CD4-positive, alpha-beta T cell treated with Interleukin-12 subunit alpha and Interleukin-12 subunit beta, for 1 hour (primary cell): ENCODE data around the gene ACOD1.
"Not testable (repeated sequence)": the region's sequence is repeated elsewhere in the genome, so short reads cannot be mapped to it uniquely, and the experiment has no call there.

Experiments
- DNase-seq: peaks from one replicate; pipeline ENCODE4 v3.0.0-alpha.2; 2020

ACOD1 gene

GRCh38 chr13:76948149-76948548, at the start of gene ACOD1:
ACOD1 (plus strand) TSS chr13:76948511; CDS start chr13:76948559, 48 bp downstream.
- no peak for DNase-seq

GRCh38 chr13:76899066-76899465, 49.2 kb upstream of the ACOD1 start:
- DNase-seq = not testable (repeated sequence)

- DNase-seq = peak; percentile 78
Observed at GRCh38 chr13:76903544-76904162, 44.7 kb upstream of the ACOD1 start.

- DNase-seq = no peak
Observed at GRCh38 chr13:76904507-76904906, 43.8 kb upstream of the ACOD1 start.

- no peak for DNase-seq
Observed at GRCh38 chr13:76912476-76912875, 35.8 kb upstream of the ACOD1 start.

- no peak for DNase-seq
Observed at GRCh38 chr13:76913898-76914297, 34.4 kb upstream of the ACOD1 start.

- DNase-seq = no peak
Observed at GRCh38 chr13:76917095-76917494, 31.2 kb upstream of the ACOD1 start.

GRCh38 chr13:76917755-76918481, 30.4 kb upstream of the ACOD1 start:
- DNase-seq = not testable (repeated sequence)

GRCh38 chr13:76921516-76921915, 26.8 kb upstream of the ACOD1 start:
- DNase-seq = no peak

- DNase-seq = no peak
Observed at GRCh38 chr13:76925115-76925514, 23.2 kb upstream of the ACOD1 start.

- no peak for DNase-seq
Observed at GRCh38 chr13:76927955-76928354, 20.4 kb upstream of the ACOD1 start.

GRCh38 chr13:76928456-76928855, 19.9 kb upstream of the ACOD1 start:
- DNase-seq = no peak

GRCh38 chr13:76929320-76929719, 19.0 kb upstream of the ACOD1 start:
- DNase-seq = no peak

GRCh38 chr13:76929851-76930374, 18.4 kb upstream of the ACOD1 start:
- DNase-seq = no peak

GRCh38 chr13:76932076-76932475, 16.2 kb upstream of the ACOD1 start:
- DNase-seq = no peak

- no peak for DNase-seq
Observed at GRCh38 chr13:76934671-76935070, 13.6 kb upstream of the ACOD1 start.

GRCh38 chr13:76936763-76937162, 11.5 kb upstream of the ACOD1 start:
- no peak for DNase-seq

GRCh38 chr13:76937281-76937820, 11.0 kb upstream of the ACOD1 start:
- no peak for DNase-seq

GRCh38 chr13:76939215-76939614, 9.1 kb upstream of the ACOD1 start:
- DNase-seq = no peak

- DNase-seq = no peak
Observed at GRCh38 chr13:76942363-76942762, 5.9 kb upstream of the ACOD1 start.

GRCh38 chr13:76943646-76944045, 4.7 kb upstream of the ACOD1 start:
- DNase-seq = no peak

- no peak for DNase-seq
Observed at GRCh38 chr13:76944456-76944855, 3.9 kb upstream of the ACOD1 start.

- no peak for DNase-seq
Observed at GRCh38 chr13:76950101-76950500, 1.8 kb downstream of the ACOD1 start.

- DNase-seq = no peak
Observed at GRCh38 chr13:76953968-76954367, 5.7 kb downstream of the ACOD1 start.
